GM23248 (cell line): ENCODE measurements around the gene SLC9C1.

Experiments used
- EZH2 ChIP-seq: fragments of 200-600 bp; sonication (generic); IDR thresholded peaks from 2 replicates; pipeline ENCODE4 v1.6.1; 2018; ENCODE audit warnings: antibody characterized with exemption, mild to moderate bottlenecking; ENCODE audit not compliant: insufficient read depth, poor library complexity, severe bottlenecking
- EZH2phosphoT487 ChIP-seq: fragments of 200-600 bp; sonication (generic); IDR thresholded peaks from 2 replicates; pipeline ENCODE4 v1.6.1; 2018; ENCODE audit warnings: antibody characterized with exemption, moderate library complexity, mild to moderate bottlenecking, low read depth; ENCODE audit not compliant: insufficient read depth

DNA sequence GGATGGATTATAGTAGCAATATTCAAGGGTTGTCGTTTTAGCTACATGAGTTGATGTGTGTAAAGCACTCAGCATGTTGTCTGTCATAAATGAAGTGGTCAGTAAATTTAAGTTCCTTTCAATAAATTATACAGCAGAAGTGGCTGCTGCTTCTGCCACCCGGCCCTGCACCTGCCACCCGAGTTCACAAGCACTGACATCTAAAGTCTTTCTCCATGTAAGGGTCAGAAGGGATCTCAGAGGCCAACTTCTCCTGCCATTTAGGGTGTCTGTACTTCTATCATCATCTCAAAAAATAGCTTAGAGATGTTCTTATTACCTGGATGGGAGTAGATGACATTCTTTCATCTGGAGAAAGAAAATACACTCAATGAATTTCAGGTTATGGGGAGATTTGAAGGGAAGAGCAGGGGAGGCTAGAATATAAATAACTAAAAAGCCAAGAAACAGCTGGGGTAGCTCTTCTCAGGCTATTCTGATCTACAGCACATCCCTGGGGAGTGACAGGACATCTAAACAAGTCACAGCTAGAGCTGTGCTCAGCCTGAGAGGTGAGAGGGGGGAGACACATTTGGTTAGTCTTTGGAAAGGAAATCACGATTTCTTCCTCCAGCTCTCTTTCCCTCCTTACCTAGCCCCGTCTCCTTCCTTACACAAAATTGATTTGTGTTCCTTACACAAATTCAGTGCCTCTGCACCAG is 169.0 kb downstream of the SLC9C1 start:
- no peak for TF ChIP-seq EZH2phosphoT487
- no peak for TF ChIP-seq EZH2
